Left hindlimb (tissue), 1 donor: ENCODE measurements around the gene EIF2S2.

Experiments
- DNase-seq: peaks from one replicate; pipeline ENCODE4 v3.0.0-alpha.2; 2018

Gene EIF2S2

GRCh38 chr20:34120213-34120612, 8.2 kb upstream of the EIF2S2 start:
- no peak for DNase-seq

- no peak for DNase-seq
These were observed 3.2 kb upstream of the EIF2S2 start for GRCh38 chr20:34115232-34115631.

- DNase-seq = no peak
These were observed 2.8 kb upstream of the EIF2S2 start for GRCh38 chr20:34114809-34115208.

DNA sequence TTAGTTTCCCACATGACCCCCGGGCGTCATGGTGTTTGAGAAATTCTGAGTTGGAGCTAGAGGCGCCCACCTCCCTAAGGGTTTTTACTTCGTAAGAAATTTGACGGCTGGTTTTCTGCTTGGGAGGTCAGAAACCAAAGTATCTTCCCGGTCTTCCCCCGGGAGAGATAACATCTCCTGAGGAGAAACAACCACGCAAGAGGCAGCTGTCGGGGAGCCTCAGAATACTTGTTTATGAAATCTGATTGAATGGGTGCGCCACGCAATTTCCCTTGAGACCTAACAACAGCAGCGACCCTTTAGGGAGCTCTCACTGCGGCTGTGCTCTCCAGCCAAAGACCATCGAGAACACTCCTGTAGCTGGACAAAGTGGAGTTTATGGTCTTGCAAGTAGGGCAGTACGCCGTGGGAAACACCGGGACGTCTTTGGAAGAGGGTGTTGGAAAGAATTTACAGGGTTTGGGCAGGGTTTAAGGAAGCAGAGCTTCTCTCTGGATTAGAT, 608 bp upstream of the EIF2S2 start:
- no peak for DNase-seq

GRCh38 chr20:34110745-34111641, 1.1 kb downstream of the EIF2S2 start:
- DNase-seq = no peak

- DNase-seq = no peak
These were observed 1.9 kb downstream of the EIF2S2 start for GRCh38 chr20:34110025-34110744.

GRCh38 chr20:34109442-34109841, 2.6 kb downstream of the EIF2S2 start:
- DNase-seq = no peak

- no peak for DNase-seq
These were observed 3.3 kb downstream of the EIF2S2 start for GRCh38 chr20:34108616-34109174.

DNA sequence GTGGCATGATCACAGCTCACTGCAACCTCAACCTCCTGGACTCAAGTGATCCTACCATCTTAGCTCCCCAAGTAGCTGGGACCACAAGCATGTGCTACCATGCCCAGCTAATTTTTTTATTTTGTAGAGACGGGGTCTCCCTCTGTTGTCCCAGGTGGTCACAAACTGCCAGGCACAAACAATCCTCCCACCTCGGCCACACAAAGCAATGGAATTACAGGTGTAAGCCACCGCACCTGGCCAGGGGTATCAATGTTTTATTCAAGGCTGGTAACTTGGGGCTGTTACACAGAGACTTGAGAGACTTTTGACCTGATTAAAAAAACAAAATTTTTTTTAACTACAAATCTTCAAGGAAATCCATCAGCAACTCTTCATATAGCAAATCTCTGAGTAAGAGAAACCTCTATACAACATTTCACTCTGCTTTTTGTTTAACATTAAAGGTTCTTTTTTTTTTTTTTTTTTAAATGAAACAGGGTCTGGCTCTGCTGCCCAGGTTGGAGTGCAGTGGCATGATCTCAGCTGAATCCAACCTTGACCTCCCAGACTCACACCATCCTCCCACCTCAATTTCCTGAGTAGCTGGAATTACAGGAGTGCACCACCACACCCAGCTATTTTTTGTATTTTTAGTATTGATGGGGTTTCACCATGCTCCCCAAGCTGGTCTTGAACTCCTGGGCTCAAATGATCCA, 5.9 kb downstream of the EIF2S2 start:
- DNase-seq = no peak

DNA sequence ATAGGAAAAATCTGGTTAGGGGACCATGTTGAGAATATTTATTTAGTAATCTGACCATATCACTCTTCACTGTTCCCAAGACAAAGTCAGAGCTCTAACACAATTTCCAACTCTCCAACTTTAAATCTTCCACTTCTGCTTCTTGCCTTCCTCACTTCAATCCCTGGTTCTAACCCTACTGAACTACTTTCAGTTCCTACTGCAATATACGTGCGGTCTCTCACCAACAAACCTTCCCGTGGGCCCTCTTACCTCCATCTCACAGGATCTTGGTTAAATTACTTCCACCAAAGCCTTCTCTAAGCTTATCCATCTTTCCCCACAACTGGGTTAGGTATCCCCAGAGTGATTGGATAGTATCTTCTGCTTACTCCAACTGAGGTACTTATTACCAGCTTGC, 8.0 kb downstream of the EIF2S2 start:
- DNase-seq = no peak

DNA sequence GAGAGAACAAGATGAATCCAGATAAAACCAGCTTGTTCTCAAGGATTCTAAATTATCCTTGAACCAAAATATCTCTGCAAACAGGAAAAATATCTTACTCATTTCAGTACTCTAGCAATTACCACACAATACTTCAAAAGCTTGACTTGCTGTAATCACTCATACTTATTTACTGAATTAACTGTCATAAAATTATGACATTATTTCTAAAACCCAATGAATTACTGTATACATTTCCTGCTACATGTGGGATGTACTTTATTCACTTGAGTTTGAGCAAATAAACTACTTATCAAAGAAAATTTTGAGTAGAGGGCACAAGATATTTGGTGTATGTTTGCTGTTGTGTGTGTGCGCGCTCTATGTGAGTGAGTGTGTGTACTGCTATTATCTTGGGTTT, 9.7 kb downstream of the EIF2S2 start:
- DNase-seq = no peak

DNA sequence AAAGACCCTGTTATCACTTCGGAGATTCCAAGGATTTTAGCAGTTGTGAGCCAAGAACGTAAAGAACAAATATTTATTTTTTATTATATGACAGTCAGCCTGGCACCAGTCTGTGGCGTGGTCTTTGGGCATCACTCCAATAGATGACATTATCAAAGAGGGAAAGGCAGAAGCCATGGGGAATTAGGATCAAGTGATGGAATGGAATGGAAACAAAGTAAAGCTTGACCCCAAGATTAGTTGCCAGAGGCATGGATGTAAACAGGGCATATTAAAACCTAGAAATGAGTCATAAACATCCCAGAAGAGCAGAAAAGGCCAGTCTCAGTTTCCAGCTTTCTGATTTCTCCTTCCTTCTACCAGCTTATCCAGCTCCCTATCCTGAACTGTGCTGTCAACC, 11.5 kb downstream of the EIF2S2 start:
- no peak for DNase-seq

- no peak for DNase-seq
These were observed 12.4 kb downstream of the EIF2S2 start for GRCh38 chr20:34099675-34100074.

DNA sequence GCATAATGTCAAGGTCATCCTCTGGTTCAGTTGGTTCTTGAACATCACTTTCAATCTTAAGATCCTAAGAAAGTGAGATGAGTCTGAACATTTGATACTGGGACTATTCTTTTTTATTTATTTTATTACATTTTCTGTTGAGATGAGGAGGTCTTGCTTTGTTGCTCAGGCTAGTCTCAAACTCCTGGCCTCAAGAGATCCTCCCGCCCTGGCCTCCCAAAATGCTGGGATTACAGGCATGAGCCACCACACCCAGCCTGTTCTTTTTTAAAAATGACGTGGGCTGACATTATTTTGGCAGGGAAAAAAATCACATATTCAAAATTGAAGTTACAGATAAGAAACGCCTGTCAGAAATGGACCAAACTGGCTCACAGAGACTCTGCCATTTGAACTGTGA, 13.5 kb downstream of the EIF2S2 start:
- DNase-seq = no peak

DNA sequence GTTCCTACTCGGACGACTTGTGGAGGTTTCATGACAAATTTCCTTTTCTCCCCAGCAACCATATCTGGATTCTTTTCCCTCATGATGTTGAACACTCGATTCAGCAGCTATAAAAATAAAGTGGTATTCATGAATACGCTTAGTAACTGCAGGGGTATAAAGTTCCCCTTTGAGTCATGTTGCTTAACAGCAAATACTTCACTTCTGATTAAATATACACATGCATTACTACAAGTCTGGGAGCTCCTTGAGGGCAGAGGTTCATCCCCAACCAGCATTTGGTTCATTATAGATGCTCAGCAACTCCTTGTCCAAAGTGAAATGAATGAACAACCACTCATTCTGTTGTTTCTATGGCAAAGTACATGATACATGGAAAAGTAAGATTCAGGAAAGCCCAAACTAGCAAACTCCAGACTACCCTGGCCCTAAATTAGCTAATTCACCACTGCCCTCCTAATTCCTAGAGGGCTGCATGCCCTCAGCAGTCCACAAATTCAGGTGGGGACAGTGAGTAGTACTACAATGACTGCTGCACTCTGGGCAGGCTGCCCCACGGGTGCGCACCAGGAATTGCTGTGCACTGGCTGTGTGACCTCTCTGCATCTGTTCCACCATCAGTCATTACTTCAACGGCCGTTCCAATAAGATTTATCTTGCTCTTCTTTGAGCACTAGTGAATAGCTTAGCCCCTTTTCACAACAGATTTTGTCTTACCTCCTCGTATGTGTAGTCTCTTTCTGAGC, 15.2 kb downstream of the EIF2S2 start:
- DNase-seq = no peak

DNA sequence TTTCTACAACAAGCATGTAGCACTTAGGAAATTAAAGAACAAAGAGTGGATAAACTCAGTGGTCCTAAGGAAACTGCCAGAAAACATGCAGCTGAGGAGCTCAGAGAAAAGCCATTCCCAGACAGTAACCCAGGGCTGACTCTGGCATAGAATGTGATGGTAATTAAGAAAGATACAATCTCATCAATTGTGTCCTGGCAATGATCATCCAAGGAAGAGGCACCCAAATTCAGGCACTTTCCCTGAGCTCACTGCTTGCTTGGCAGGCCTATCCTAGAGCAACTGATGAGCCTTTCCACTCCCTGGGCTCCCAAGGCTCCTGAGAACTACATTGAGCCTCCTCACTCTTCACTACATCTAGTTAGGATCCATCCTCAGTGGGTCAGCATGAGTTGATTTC, 16.2 kb downstream of the EIF2S2 start:
- no peak for DNase-seq

DNA sequence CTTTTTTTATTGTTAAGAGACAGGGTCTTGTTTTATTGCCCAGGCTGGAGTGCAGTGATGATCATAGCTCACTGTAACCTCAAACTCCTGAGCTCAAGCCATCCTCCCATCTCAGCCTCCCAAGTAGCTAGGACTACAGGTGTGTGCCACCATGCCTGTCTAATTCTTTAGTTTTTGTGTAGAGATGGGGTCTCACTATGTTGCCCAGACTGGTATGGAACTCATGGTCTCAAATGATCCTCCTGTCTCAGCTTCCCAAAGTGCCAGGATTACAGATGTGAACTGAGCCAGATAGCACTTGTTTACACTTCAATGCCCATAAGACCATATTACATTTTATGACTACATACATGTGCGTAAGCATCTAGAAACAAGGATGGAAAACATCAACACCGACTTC, 18.1 kb downstream of the EIF2S2 start:
- DNase-seq = no peak

- DNase-seq = no peak
These were observed 20.3 kb downstream of the EIF2S2 start for GRCh38 chr20:34091637-34092200.

DNA sequence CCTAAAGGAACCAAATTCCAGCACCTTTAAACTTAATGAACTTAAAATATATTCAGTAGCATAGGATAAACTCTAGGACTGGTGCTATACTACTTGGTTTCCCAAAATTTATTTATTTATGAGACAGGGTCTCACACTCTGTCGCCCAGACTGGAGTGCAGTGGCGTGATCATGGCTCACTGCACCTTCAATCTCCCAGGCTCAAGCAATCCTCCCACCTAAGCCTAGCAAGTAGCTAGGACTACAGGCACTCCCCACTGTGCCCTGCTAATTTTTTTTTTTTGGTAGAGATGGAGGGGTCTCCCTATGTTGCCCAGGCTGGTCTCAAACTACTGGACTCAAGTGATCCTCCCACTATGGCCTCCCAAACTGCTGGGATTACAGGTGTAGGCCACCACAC, 21.4 kb downstream of the EIF2S2 start:
- DNase-seq = no peak

DNA sequence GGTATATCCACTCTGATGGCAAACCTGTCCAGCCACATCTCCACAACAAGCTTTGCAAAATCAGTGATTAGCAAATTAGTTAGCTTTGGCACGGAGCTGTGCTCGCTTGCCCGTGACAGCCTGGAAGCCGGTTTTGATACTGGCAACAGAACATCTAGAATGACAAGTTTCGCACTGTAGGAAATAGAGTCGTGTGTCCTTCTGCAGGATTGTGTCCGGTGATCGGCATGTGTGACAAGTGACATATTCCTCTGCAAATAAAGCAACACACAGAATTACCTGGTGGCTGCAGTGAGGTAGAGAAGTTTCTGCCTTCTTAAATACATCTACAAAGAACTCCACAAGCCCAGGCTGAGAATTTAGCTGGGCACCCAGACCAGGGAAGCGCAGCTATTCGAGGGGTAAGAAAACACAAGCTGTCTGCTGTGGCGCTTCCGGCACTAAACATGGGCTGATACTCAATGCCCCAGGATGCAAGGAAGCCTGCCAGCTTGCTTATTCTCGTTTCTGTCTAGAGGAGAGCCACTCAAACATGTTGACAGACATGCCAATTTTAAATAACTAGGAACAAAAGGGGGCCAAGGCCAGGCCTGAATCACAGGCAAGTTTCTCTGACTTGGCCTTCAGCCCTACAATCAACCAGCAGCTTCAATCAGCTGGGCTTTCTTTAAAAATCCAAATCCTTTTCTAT, 22.2 kb downstream of the EIF2S2 start:
- DNase-seq = no peak

GRCh38 chr20:34089175-34089479, 22.9 kb downstream of the EIF2S2 start:
- DNase-seq = no peak
